CD4-positive, alpha-beta T cell (primary cell): ENCODE measurements around the gene PKHD1. TPM values are rescaled to one million over a fixed set of nuclear protein-coding genes. Genes with fewer than 3 reads are reported as not detected.

Experiments used
- ATAC-seq: fragments of 200-7000 bp; cut with Tn5 transposase; one replicate; pipeline ENCODE4 v1.10.0; 2022; ENCODE audit warnings: mild to moderate bottlenecking; ENCODE audit not compliant: poor library complexity
- CTCF ChIA-PET: fragments of 350-600 bp; sonication (Branson Sonifier 250); formaldehyde crosslinking; loops from one replicate; lab custom pipeline; 2021; ENCODE audit warnings: antibody characterized with exemption, inconsistent platforms; lab: Charles Lee
- POLR2A ChIA-PET: fragments of 350-600 bp; sonication (Branson Sonifier 250); formaldehyde crosslinking; loops from one replicate; lab custom pipeline; 2021; ENCODE audit warnings: antibody characterized with exemption, inconsistent platforms; lab: Charles Lee
- DNase-seq, 14 experiments: peaks; one replicate each; pipeline ENCODE4 v3.0.0-alpha.2; 2013 to 2020; ENCODE audit warnings: mixed read lengths in 2 of 14
- H3K27ac ChIP-seq, 2 donors: one replicate each; pipeline versions ENCODE4 v1.5.1 to v1.7.0; 2013; ENCODE audit warnings: low read length in 2 of 2, low read depth in 1 of 2, mild to moderate bottlenecking in 1 of 2
- H3K27me3 ChIP-seq, 2 experiments: 1 replicate in 1 of 2; 2 replicates in 1 of 2; pipeline versions ENCODE4 v1.6.1 to v1.7.0; 2013; ENCODE audit warnings: low read length in 2 of 2, control low read depth in 1 of 2, mild to moderate bottlenecking in 1 of 2, moderate library complexity in 1 of 2; ENCODE audit not compliant: insufficient read depth in 2 of 2, control insufficient read depth in 1 of 2
- H3K36me3 ChIP-seq: one replicate; pipeline ENCODE4 v1.6.1; 2013; ENCODE audit warnings: low read length, control low read depth; ENCODE audit not compliant: insufficient read depth
- H3K4me1 ChIP-seq: one replicate; pipeline ENCODE4 v1.6.1; 2013; ENCODE audit warnings: low read length, control low read depth; ENCODE audit not compliant: insufficient read depth
- H3K4me3 ChIP-seq: one replicate; pipeline ENCODE4 v1.5.1; 2013; ENCODE audit warnings: mild to moderate bottlenecking, low read length, moderate library complexity
- H3K9me3 ChIP-seq, 2 experiments: 1 replicate in 1 of 2; 2 replicates in 1 of 2; pipeline versions ENCODE4 v1.6.1 to v1.7.0; 2013; ENCODE audit warnings: low read length in 2 of 2, mild to moderate bottlenecking in 2 of 2, control low read depth in 1 of 2, moderate library complexity in 1 of 2; ENCODE audit not compliant: control insufficient read depth in 1 of 2, insufficient read depth in 1 of 2
- H3K27ac Mint-ChIP-seq: one replicate; pipeline ENCODE4 v1.8.0; 2020; ENCODE audit warnings: mixed read lengths
- H3K27me3 Mint-ChIP-seq: one replicate; pipeline ENCODE4 v1.8.0; 2021; ENCODE audit warnings: mixed read lengths
- H3K36me3 Mint-ChIP-seq: one replicate; pipeline ENCODE4 v1.8.0; 2021; ENCODE audit warnings: low read depth, mixed read lengths
- H3K4me1 Mint-ChIP-seq: one replicate; pipeline ENCODE4 v1.8.0; 2021; ENCODE audit warnings: low read depth, mixed read lengths
- H3K4me3 Mint-ChIP-seq: one replicate; pipeline ENCODE4 v1.8.0; 2020; ENCODE audit warnings: mild to moderate bottlenecking, mixed read lengths
- H3K9me3 Mint-ChIP-seq: one replicate; pipeline ENCODE4 v1.8.0; 2020; ENCODE audit warnings: mixed read lengths
- CTCF ChIP-seq: fragments of 200-600 bp; IDR thresholded peaks from one replicate; pipeline ENCODE4 v1.8.0; 2022; ENCODE audit warnings: antibody characterized with exemption, mild to moderate bottlenecking
- intact Hi-C, 2 experiments: fragments of 100-400 bp; cut with DNase I in 1 of 2; cut with micrococcal nuclease in 1 of 2; formaldehyde crosslinking; loops; one replicate each; pipeline versions ENCODE4 v1.15.1 to v1.9.0; 2023 to 2025; cut with DNase I, micrococcal nuclease
- total RNA-seq, 174 experiments: library from RNA in 2 of 174; stranded (reverse) in 2 of 174; gene quantifications; one replicate each; pipeline ENCODE4 v1.2.3 and lab custom pipeline; 2021 to 2026

The PKHD1 gene
- total RNA-seq, 2 experiments from 2014 or later = 0.03 TPM; not detected in 1

GRCh38 chr6:52076791-52077179 is 10.6 kb downstream of the PKHD1 start:
- no peak overlapping the region for H3K4me3 Mint-ChIP-seq
- ChIA-PET CTCF (no interaction called here), POLR2A (no interaction called here)
- ATAC-seq (no peak), DNase-seq (no peak)
- no peaks in the 10 kb centered on the region for H3K36me3 Mint-ChIP-seq
- Histone ChIP-seq H3K4me1 (no peaks in the 10 kb centered on the region), H3K4me3 (no peak overlapping the region), H3K9me3 (no peaks in the 10 kb centered on the region), H3K27ac (no peak overlapping the region), H3K36me3 (no peaks in the 10 kb centered on the region), H3K27me3 (peaks cover 0 to 3% of the 10 kb centered on the region in 2 experiments)
- no peaks in the 10 kb centered on the region for H3K9me3 Mint-ChIP-seq
- TF ChIP-seq CTCF = no peak
- no peak overlapping the region for H3K27ac Mint-ChIP-seq
- intact Hi-C loops = no loop called here
- H3K4me1 Mint-ChIP-seq = no peaks in the 10 kb centered on the region
- peaks cover 56% of the 10 kb centered on the region for H3K27me3 Mint-ChIP-seq

- H3K4me1 ChIP-seq = no peaks in the 10 kb centered on the region
- Mint-ChIP-seq H3K4me1 (no peaks in the 10 kb centered on the region), H3K9me3 (no peaks in the 10 kb centered on the region), H3K27ac (no peak overlapping the region), H3K36me3 (no peaks in the 10 kb centered on the region), H3K27me3 (peaks cover 53% of the 10 kb centered on the region), H3K4me3 (no peak overlapping the region)
- H3K27ac ChIP-seq = no peak overlapping the region
- peaks cover 0 to 3% of the 10 kb centered on the region in 2 experiments for H3K27me3 ChIP-seq
- intact Hi-C loops = no loop called here
- no peaks in the 10 kb centered on the region for H3K9me3 ChIP-seq
- H3K36me3 ChIP-seq = no peaks in the 10 kb centered on the region
- DNase-seq (no peak), ATAC-seq (no peak)
- no peak overlapping the region for H3K4me3 ChIP-seq
- ChIA-PET POLR2A (no interaction called here), CTCF (no interaction called here)
- no peak for TF ChIP-seq CTCF
These were observed 12.7 kb downstream of the PKHD1 start for GRCh38 chr6:52074716-52075115.

- Histone ChIP-seq H3K27me3 (peaks cover 0 to 3% of the 10 kb centered on the region in 2 experiments), H3K36me3 (no peaks in the 10 kb centered on the region), H3K9me3 (no peaks in the 10 kb centered on the region), H3K27ac (no peak overlapping the region), H3K4me1 (no peaks in the 10 kb centered on the region), H3K4me3 (no peak overlapping the region)
- DNase-seq = no peak
- no peak overlapping the region for H3K27ac Mint-ChIP-seq
- no peak overlapping the region for H3K4me3 Mint-ChIP-seq
- ChIA-PET POLR2A (no interaction called here), CTCF (no interaction called here)
- peaks cover 50% of the 10 kb centered on the region for H3K27me3 Mint-ChIP-seq
- no peak for ATAC-seq
- H3K4me1 Mint-ChIP-seq = no peaks in the 10 kb centered on the region
- intact Hi-C loops = no loop called here
- TF ChIP-seq CTCF = no peak
- H3K9me3 Mint-ChIP-seq = no peaks in the 10 kb centered on the region
- H3K36me3 Mint-ChIP-seq = no peaks in the 10 kb centered on the region
These were observed 13.3 kb downstream of the PKHD1 start for GRCh38 chr6:52074155-52074554.
